Activated CD4-positive, alpha-beta T cell treated with anti-CD3 and anti-CD28 coated beads for 48 hours (primary cell): ENCODE measurements around the gene HIVEP3.

Source experiments
- DNase-seq: peaks from one replicate; pipeline ENCODE4 v3.0.0-alpha.2; 2020

HIVEP3 gene

GRCh38 chr1:41621256-41621655 is 297.5 kb downstream of the HIVEP3 start:
- no peak for DNase-seq

- DNase-seq, result no peak
Measured at GRCh38 chr1:41620365-41621169, 298.2 kb downstream of the HIVEP3 start.

GRCh38 chr1:41619511-41620364 is 299.0 kb downstream of the HIVEP3 start:
- DNase-seq, result no peak

- DNase-seq, result no peak
Measured at GRCh38 chr1:41618871-41619270, 299.9 kb downstream of the HIVEP3 start.

- DNase-seq, result no peak
Measured at GRCh38 chr1:41618066-41618825, 300.5 kb downstream of the HIVEP3 start.

- no peak for DNase-seq
Measured at GRCh38 chr1:41617336-41617735, 301.4 kb downstream of the HIVEP3 start.

GRCh38 chr1:41616563-41616962 is 302.2 kb downstream of the HIVEP3 start:
- DNase-seq, result no peak

- DNase-seq, result no peak
Measured at GRCh38 chr1:41615981-41616380, 302.7 kb downstream of the HIVEP3 start.

GRCh38 chr1:41615316-41615715 is 303.4 kb downstream of the HIVEP3 start:
- no peak for DNase-seq

- no peak for DNase-seq
Measured at GRCh38 chr1:41614818-41615217, 303.9 kb downstream of the HIVEP3 start.

GRCh38 chr1:41613689-41614574 is 304.8 kb downstream of the HIVEP3 start:
- DNase-seq, result no peak

GRCh38 chr1:41612953-41613352 is 305.8 kb downstream of the HIVEP3 start:
- no peak for DNase-seq

- no peak for DNase-seq
Measured at GRCh38 chr1:41611932-41612450, 306.7 kb downstream of the HIVEP3 start.

GRCh38 chr1:41611068-41611931 is 307.4 kb downstream of the HIVEP3 start:
- DNase-seq, result no peak

GRCh38 chr1:41610361-41610760 is 308.4 kb downstream of the HIVEP3 start:
- no peak for DNase-seq

- DNase-seq, result no peak
Measured at GRCh38 chr1:41609166-41609883, 309.4 kb downstream of the HIVEP3 start.

- DNase-seq, result no peak
Measured at GRCh38 chr1:41608211-41608610, 310.5 kb downstream of the HIVEP3 start.

- DNase-seq, result no peak
Measured at GRCh38 chr1:41607808-41608207, 310.9 kb downstream of the HIVEP3 start.

GRCh38 chr1:41599912-41600311 is 318.8 kb downstream of the HIVEP3 start:
- no peak for DNase-seq

- DNase-seq, result no peak
Measured at GRCh38 chr1:41598325-41598724, 320.4 kb downstream of the HIVEP3 start.
